ENCODE data around the gene MIER2.

MIER2 gene

GRCh38 chr19:279231-279630, 65.4 kb downstream of the MIER2 start:
- no peaks in the 10 kb centered on the region for H3F3A ChIP-seq (ENCODE audit: insufficient read depth, low read length)
- TF ChIP-seq CTCF (IDR thresholded peaks at IDR 0.05; ENCODE audit: low read length) (no peak), EZH2 (IDR thresholded peaks at IDR 0.05; ENCODE audit: borderline replicate concordance, low read length) (no peak)

GRCh38 chr19:277581-278165, 66.9 kb downstream of the MIER2 start:
- Histone ChIP-seq H3K27ac (ENCODE audit: low read depth, low read length, poor library complexity, severe bottlenecking) (no peak overlapping the region), H2AFZ (ENCODE audit: low read length) (no peak overlapping the region), H4K20me1 (ENCODE audit: insufficient read depth, low read length) (no peaks in the 10 kb centered on the region), H3K36me3 (ENCODE audit: insufficient read depth, low read length) (no peaks in the 10 kb centered on the region), H3K9me2 (ENCODE audit: low read depth, low read length) (no peaks in the 10 kb centered on the region), H3K4me3 (ENCODE audit: low read depth, low read length, poor library complexity, severe bottlenecking) (no peak overlapping the region), H3K9me3 (ENCODE audit: low read length) (no peaks in the 10 kb centered on the region), H3K4me1 (ENCODE audit: insufficient read depth, low read length, severe bottlenecking) (no peaks in the 10 kb centered on the region), H3K27me3 (ENCODE audit: insufficient read depth, low read length) (no peaks in the 10 kb centered on the region; the same call in 1 of the 2 replicates), H3K4me2 (ENCODE audit: low read length) (no peak overlapping the region), H3F3A (ENCODE audit: insufficient read depth, low read length) (no peaks in the 10 kb centered on the region), H3K79me2 (ENCODE audit: insufficient read depth, low read length) (no peaks in the 10 kb centered on the region), H3K9ac (ENCODE audit: low read length) (no peak overlapping the region)
- TF ChIP-seq EZH2 (IDR thresholded peaks at IDR 0.05; ENCODE audit: borderline replicate concordance, low read length) (no peak), CTCF (IDR thresholded peaks at IDR 0.05; ENCODE audit: low read length) (no peak)

More at GRCh38 chr19:279231-279630, 65.4 kb downstream of the MIER2 start:
- H3K9ac ChIP-seq (ENCODE audit: low read length): no peak overlapping the region
- no peaks in the 10 kb centered on the region for H3K4me1 ChIP-seq (ENCODE audit: insufficient read depth, low read length, severe bottlenecking)
- no peaks in the 10 kb centered on the region for H3K9me2 ChIP-seq (ENCODE audit: low read depth, low read length)
- H3K9me3 ChIP-seq (ENCODE audit: low read length): no peaks in the 10 kb centered on the region
- H3K27ac ChIP-seq (ENCODE audit: low read depth, low read length, poor library complexity, severe bottlenecking): no peak overlapping the region
- no peak overlapping the region for H2AFZ ChIP-seq (ENCODE audit: low read length)
- H4K20me1 ChIP-seq (ENCODE audit: insufficient read depth, low read length): no peaks in the 10 kb centered on the region
- no peaks in the 10 kb centered on the region for H3K79me2 ChIP-seq (ENCODE audit: insufficient read depth, low read length)
- no peaks in the 10 kb centered on the region for H3K36me3 ChIP-seq (ENCODE audit: insufficient read depth, low read length)
- no peak overlapping the region for H3K4me2 ChIP-seq (ENCODE audit: low read length)
- no peaks in the 10 kb centered on the region; the same call in 1 of the 2 replicates for H3K27me3 ChIP-seq (ENCODE audit: insufficient read depth, low read length)
- H3K4me3 ChIP-seq (ENCODE audit: low read depth, low read length, poor library complexity, severe bottlenecking): no peak overlapping the region

GRCh38 chr19:277131-277530, 67.5 kb downstream of the MIER2 start:
- Histone ChIP-seq H3K9me2 (ENCODE audit: low read depth, low read length) (no peaks in the 10 kb centered on the region), H2AFZ (ENCODE audit: low read length) (no peak overlapping the region), H3K27ac (ENCODE audit: low read depth, low read length, poor library complexity, severe bottlenecking) (no peak overlapping the region), H3F3A (ENCODE audit: insufficient read depth, low read length) (no peaks in the 10 kb centered on the region), H3K4me1 (ENCODE audit: insufficient read depth, low read length, severe bottlenecking) (no peaks in the 10 kb centered on the region), H4K20me1 (ENCODE audit: insufficient read depth, low read length) (no peaks in the 10 kb centered on the region), H3K9ac (ENCODE audit: low read length) (no peak overlapping the region), H3K27me3 (ENCODE audit: insufficient read depth, low read length) (no peaks in the 10 kb centered on the region; the same call in 1 of the 2 replicates), H3K79me2 (ENCODE audit: insufficient read depth, low read length) (no peaks in the 10 kb centered on the region), H3K9me3 (ENCODE audit: low read length) (no peaks in the 10 kb centered on the region), H3K36me3 (ENCODE audit: insufficient read depth, low read length) (no peaks in the 10 kb centered on the region), H3K4me3 (ENCODE audit: low read depth, low read length, poor library complexity, severe bottlenecking) (no peak overlapping the region), H3K4me2 (ENCODE audit: low read length) (no peak overlapping the region)
- TF ChIP-seq EZH2 (IDR thresholded peaks at IDR 0.05; ENCODE audit: borderline replicate concordance, low read length) (no peak), CTCF (IDR thresholded peaks at IDR 0.05; ENCODE audit: low read length) (no peak)

Measured in OCI-LY1 (cell line).